Measurements from ENCODE around the gene CTNNA2. TPM values are rescaled to one million over a fixed set of nuclear protein-coding genes. Genes with fewer than 3 reads are reported as not detected.

Gene CTNNA2
- total RNA-seq, 2 donors from 2014 or later = not detected

- no peaks in the 10 kb centered on the region for H3K9me3 ChIP-seq
- H3K4me1 ChIP-seq = no peaks in the 10 kb centered on the region
- no peak overlapping the region for H3K27ac ChIP-seq
- no peaks in the 10 kb centered on the region for H3K36me3 ChIP-seq
- DNase-seq (ENCODE audit: low spot score) = no peak
- TF ChIP-seq CTCF (IDR thresholded peaks at IDR 0.05) = no peak
- no peaks in the 10 kb centered on the region for H3K27me3 ChIP-seq
- no peak overlapping the region for H3K4me3 ChIP-seq
Measured at GRCh38 chr2:79876430-79876829, 363.6 kb downstream of the CTNNA2 start.

GRCh38 chr2:79882548-79882947 is 369.7 kb downstream of the CTNNA2 start:
- Histone ChIP-seq H3K9me3 (no peaks in the 10 kb centered on the region), H3K4me3 (no peak overlapping the region), H3K36me3 (no peaks in the 10 kb centered on the region), H3K27ac (no peak overlapping the region), H3K4me1 (no peaks in the 10 kb centered on the region), H3K27me3 (no peaks in the 10 kb centered on the region)
- no peak for TF ChIP-seq CTCF (IDR thresholded peaks at IDR 0.05)
- no peak for DNase-seq (ENCODE audit: low spot score)

GRCh38 chr2:79887747-79888374 is 375.0 kb downstream of the CTNNA2 start:
- no peak for DNase-seq (ENCODE audit: low spot score)
- peak; percentile 39 to 73 for TF ChIP-seq CTCF (IDR thresholded peaks at IDR 0.05)

GRCh38 chr2:79892123-79892522 is 379.3 kb downstream of the CTNNA2 start:
- no peaks in the 10 kb centered on the region for H3K27me3 ChIP-seq
- no peaks in the 10 kb centered on the region for H3K4me1 ChIP-seq
- no peak for DNase-seq (ENCODE audit: low spot score)
- no peaks in the 10 kb centered on the region for H3K36me3 ChIP-seq
- no peaks in the 10 kb centered on the region for H3K9me3 ChIP-seq
- no peak for TF ChIP-seq CTCF (IDR thresholded peaks at IDR 0.05)
- no peak overlapping the region for H3K27ac ChIP-seq
- no peak overlapping the region for H3K4me3 ChIP-seq

More at GRCh38 chr2:79887747-79888374, 375.0 kb downstream of the CTNNA2 start:
- Histone ChIP-seq H3K4me3 (no peak overlapping the region), H3K27me3 (no peaks in the 10 kb centered on the region), H3K27ac (no peak overlapping the region), H3K9me3 (no peaks in the 10 kb centered on the region), H3K36me3 (no peaks in the 10 kb centered on the region), H3K4me1 (no peaks in the 10 kb centered on the region)

GRCh38 chr2:79899196-79899595 is 386.3 kb downstream of the CTNNA2 start:
- Histone ChIP-seq H3K27me3 (no peaks in the 10 kb centered on the region), H3K36me3 (no peaks in the 10 kb centered on the region), H3K27ac (no peak overlapping the region), H3K4me3 (no peak overlapping the region), H3K9me3 (no peaks in the 10 kb centered on the region), H3K4me1 (no peaks in the 10 kb centered on the region)
- TF ChIP-seq CTCF (IDR thresholded peaks at IDR 0.05) = no peak
- DNase-seq (ENCODE audit: low spot score) = no peak

- H3K9me3 ChIP-seq = no peaks in the 10 kb centered on the region
- no peaks in the 10 kb centered on the region for H3K4me1 ChIP-seq
- no peak overlapping the region for H3K4me3 ChIP-seq
- TF ChIP-seq CTCF (IDR thresholded peaks at IDR 0.05) = no peak
- no peaks in the 10 kb centered on the region for H3K27me3 ChIP-seq
- no peak for DNase-seq (ENCODE audit: low spot score)
- H3K27ac ChIP-seq = no peak overlapping the region
- no peaks in the 10 kb centered on the region for H3K36me3 ChIP-seq
Measured at GRCh38 chr2:79901161-79901560, 388.3 kb downstream of the CTNNA2 start.

Measured in right atrium auricular region (tissue), 2 donors.